GM18868 (cell line): ENCODE data around the gene ADD2.
A peak's percentile ranks its signal among the peaks of the same experiment; 100 is the strongest.

ENCODE experiments used
- ATAC-seq: cut with Tn5 transposase; IDR thresholded peaks from one replicate; pipeline ENCODE4 v1.9.1; 2021; ENCODE audit warnings: mild to moderate bottlenecking, moderate library complexity; ENCODE audit not compliant: unreplicated experiment

Gene ADD2

GRCh38 chr2:70785137-70785911 is 17.3 kb upstream of the ADD2 start:
- ATAC-seq = peak; percentile 41

- ATAC-seq = no peak
Measured at GRCh38 chr2:70784320-70784719, 16.3 kb upstream of the ADD2 start.

- no peak for ATAC-seq
Measured at GRCh38 chr2:70779911-70780545, 12.0 kb upstream of the ADD2 start.

GRCh38 chr2:70779491-70779890 is 11.5 kb upstream of the ADD2 start:
- no peak for ATAC-seq

- no peak for ATAC-seq
Measured at GRCh38 chr2:70778676-70779075, 10.7 kb upstream of the ADD2 start.

- ATAC-seq = no peak
Measured at GRCh38 chr2:70777450-70777849, 9.4 kb upstream of the ADD2 start.

- no peak for ATAC-seq
Measured at GRCh38 chr2:70776266-70776665, 8.3 kb upstream of the ADD2 start.

GRCh38 chr2:70775141-70775540 is 7.1 kb upstream of the ADD2 start:
- ATAC-seq = no peak

GRCh38 chr2:70772486-70773155 is 4.6 kb upstream of the ADD2 start:
- no peak for ATAC-seq

GRCh38 chr2:70771446-70771845 is 3.4 kb upstream of the ADD2 start:
- ATAC-seq = peak; percentile 70

- ATAC-seq = no peak
Measured at GRCh38 chr2:70769450-70769849, 1.4 kb upstream of the ADD2 start.

GRCh38 chr2:70768590-70769085 is 638 bp upstream of the ADD2 start:
- no peak for ATAC-seq

GRCh38 chr2:70767079-70767698 is 811 bp downstream of the ADD2 start:
- no peak for ATAC-seq

GRCh38 chr2:70766357-70767078 is 1.5 kb downstream of the ADD2 start:
- ATAC-seq = no peak

GRCh38 chr2:70765507-70765906 is 2.5 kb downstream of the ADD2 start:
- no peak for ATAC-seq

- ATAC-seq = no peak
Measured at GRCh38 chr2:70759446-70759845, 8.6 kb downstream of the ADD2 start.

GRCh38 chr2:70757966-70758365 is 10.0 kb downstream of the ADD2 start:
- ATAC-seq = no peak

GRCh38 chr2:70757360-70757759 is 10.6 kb downstream of the ADD2 start:
- no peak for ATAC-seq

- no peak for ATAC-seq
Measured at GRCh38 chr2:70756128-70756527, 11.9 kb downstream of the ADD2 start.

- no peak for ATAC-seq
Measured at GRCh38 chr2:70753902-70754301, 14.1 kb downstream of the ADD2 start.

- ATAC-seq = no peak
Measured at GRCh38 chr2:70753031-70753430, 15.0 kb downstream of the ADD2 start.
